GM21723 (cell line): ENCODE data around the gene AEBP2.

ENCODE experiments used
- ATAC-seq: cut with Tn5 transposase; IDR thresholded peaks from one replicate; pipeline ENCODE4 v1.9.1; 2021; ENCODE audit warnings: mild to moderate bottlenecking, moderate library complexity; ENCODE audit not compliant: unreplicated experiment

Gene AEBP2

DNA sequence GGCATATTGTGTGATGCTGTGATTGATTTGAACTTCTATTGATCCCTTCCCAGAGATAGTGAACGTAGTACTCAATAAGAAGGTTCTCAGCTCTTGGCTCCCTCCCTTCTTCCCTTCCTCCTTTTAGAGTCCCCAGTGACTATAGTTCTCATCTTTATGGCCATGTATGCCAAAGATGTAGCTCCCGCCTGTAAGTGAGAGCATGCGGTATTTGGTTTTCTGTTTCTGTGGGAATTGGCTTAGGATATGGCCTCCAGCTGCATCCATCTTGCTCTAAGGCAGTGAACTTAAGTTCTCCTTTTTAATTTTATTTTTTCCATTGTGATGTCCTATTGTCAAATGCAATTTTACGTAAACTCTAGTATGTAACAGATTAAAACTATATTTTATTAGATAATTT, 109.5 kb downstream of the AEBP2 start:
- no peak for ATAC-seq

DNA sequence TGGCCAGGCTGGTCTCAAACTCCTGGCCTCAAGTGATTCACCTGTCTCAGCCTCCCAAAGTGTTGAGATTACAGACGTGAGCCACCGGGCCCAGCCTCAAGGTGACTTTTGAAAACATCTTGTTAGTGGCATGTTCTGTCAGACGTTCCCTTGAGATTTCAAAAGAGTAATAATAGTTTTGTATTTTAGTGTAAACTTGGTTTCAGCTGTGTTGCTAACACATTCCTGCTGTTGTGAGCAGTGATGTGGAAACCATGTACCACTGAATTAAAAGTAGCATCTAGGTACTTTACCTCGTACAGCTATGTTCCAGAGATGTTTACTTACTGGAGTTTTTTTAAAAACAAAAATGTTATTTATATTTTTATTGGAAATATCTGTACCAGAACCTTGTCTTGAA, 111.3 kb downstream of the AEBP2 start:
- ATAC-seq: no peak

DNA sequence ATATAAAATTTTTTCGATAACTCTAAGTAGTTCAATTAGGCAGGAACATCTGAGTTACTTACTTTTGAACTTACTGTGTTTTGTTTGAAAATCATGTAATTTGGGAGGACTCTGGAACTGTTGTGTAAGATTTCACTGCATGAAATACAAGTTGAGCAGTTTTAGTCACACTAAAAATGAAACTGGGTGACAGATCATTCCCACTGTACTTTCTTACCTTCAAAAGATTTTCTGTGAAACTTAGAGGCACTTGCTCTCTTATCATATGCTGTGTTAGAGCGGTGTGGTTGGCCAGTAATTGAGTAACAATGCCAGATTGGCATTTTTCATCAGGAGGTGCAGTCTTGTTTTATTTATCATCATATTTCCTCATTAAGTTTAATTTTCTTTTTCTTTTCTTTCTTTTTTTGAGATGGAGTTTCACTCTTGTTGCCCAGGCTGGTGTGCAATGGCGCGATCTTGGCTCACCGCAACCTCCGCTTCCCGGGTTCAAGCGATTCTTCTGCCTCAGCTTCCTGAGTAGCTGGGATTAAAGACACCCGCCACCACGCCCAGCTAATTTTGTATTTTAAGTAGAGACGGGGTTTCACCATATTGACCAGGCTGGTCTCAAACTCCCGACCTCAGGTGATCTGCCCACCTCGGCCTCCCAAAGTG, 113.3 kb downstream of the AEBP2 start:
- ATAC-seq: peak; percentile 90

- no peak for ATAC-seq
Observed at GRCh38 chr12:19553175-19553574, 113.9 kb downstream of the AEBP2 start.

DNA sequence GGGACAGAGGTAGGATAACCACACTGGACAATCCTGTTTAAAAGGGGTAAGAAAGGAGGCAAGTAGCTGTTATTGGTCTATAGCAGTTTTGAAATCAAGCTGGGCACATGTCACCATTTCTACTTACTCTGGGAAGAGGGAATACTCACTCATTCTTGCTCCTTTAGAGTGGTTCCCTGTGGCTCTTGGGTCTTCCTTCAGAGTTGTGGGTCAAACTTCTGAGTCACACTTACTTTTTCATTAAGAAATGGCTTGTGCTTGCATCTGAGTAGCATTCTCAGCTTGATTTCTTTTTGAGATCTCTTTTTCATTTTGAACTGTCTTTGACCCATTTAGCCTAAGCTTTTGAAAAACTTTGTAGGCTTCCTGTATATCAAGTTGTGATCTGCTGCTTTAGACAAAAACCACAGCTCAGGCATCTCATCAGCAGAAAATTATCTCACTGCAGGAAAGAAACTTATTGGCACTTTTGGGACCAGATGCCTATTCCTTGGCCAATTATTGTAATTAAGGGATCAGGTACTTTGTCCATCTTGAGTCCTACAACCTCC, 122.2 kb downstream of the AEBP2 start:
- ATAC-seq: no peak
